ENCODE data around the gene ETS2.

DNA sequence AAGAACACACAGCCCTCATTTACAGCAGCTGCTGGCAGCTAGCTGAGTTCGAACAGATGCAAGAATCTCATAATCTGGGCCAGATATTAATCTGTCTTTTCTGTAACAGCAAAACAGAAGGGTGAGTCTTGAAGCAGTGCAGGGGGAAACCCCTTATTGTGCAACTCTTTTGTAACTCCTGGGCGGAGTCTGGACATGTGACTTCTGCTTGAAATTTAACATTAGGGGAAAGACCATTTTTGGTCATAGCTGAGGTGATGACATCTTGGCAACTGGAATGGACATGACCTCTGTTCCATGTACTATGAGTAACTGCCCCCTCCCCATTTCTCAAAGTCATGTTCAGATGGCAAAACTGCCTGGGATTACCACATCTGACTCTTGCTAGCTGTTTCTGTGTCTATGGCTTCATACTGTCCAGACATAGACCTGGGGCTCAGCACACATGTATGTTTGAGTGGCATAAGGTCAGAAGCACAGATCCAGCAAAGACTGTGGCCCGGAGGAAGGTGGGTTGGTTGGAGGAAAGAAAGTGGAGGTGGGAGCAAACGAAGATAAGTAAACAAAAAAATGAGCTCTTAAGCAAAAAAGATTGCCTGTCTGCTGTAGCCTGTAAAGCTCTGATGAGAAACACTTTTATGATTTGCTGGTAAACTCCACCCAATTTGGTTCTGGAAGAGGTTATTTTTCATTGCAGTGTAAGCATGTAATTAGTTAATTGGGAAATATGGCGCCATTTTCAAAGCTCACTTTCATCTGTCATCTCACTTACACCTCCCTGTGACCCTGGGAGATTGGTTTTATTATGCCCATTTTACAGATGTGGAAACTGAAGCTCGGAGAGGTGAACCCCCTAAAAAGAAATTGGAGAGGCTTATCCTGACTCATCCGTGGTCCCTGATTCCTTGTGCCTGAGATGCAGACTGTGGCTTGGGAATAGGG, 26.1 kb downstream of the ETS2 start:
- TF ChIP-seq CTCF (IDR thresholded peaks at IDR 0.05; ENCODE audit: low read length): no peak
- TF ChIP-seq EZH2phosphoT487 (IDR thresholded peaks at IDR 0.05; ENCODE audit: low read length): no peak
